Measurements from ENCODE around the gene ITGB7.

The ITGB7 gene

DNA sequence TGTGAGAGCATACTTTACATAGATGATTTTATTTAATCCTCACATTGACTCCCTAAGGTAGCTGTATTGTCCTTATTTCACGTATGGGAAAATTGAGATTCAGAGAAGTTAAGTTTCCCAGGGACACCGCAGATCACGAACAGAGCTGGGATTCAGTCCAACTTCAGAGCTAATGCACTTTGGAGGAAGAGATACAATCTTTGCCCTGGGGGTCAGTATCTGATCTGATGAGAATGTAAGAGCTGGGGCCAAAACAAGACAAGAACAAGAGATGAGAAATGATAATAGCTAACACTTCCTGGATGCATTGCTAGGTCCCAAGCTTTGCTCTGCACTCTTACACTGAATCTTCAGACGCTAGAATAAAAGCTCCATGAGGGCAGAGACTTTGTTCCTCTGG, 20.3 kb downstream of the ITGB7 start:
- TF ChIP-seq FOXP2 (optimal IDR thresholded peaks at IDR 0.05; ENCODE audit: borderline replicate concordance, extremely low read depth, extremely low read length, insufficient read depth) = no peak
- no peak for TF ChIP-seq TAF1 (IDR thresholded peaks at IDR 0.05; ENCODE audit: borderline replicate concordance, insufficient read depth, low read length)
- no peak for TF ChIP-seq SIN3A (IDR thresholded peaks at IDR 0.05; ENCODE audit: borderline replicate concordance, insufficient read depth, low read length)
- TF ChIP-seq POLR2AphosphoS5 (IDR thresholded peaks at IDR 0.05; ENCODE audit: low read depth, low read length) = no peak
- no peak for TF ChIP-seq REST (IDR thresholded peaks at IDR 0.05; ENCODE audit: insufficient read depth in 1 of 2, low read depth in 2 of 2, low read length in 2 of 2)

- TF ChIP-seq SIN3A (IDR thresholded peaks at IDR 0.05; ENCODE audit: borderline replicate concordance, insufficient read depth, low read length) (no peak), POLR2AphosphoS5 (IDR thresholded peaks at IDR 0.05; ENCODE audit: low read depth, low read length) (no peak), TAF1 (IDR thresholded peaks at IDR 0.05; ENCODE audit: borderline replicate concordance, insufficient read depth, low read length) (no peak), REST (IDR thresholded peaks at IDR 0.05; ENCODE audit: insufficient read depth in 1 of 2, low read depth in 2 of 2, low read length in 2 of 2) (no peak), FOXP2 (optimal IDR thresholded peaks at IDR 0.05; ENCODE audit: borderline replicate concordance, extremely low read depth, extremely low read length, insufficient read depth) (no peak)
These were observed 21.4 kb downstream of the ITGB7 start for GRCh38 chr12:53185582-53186153.

DNA sequence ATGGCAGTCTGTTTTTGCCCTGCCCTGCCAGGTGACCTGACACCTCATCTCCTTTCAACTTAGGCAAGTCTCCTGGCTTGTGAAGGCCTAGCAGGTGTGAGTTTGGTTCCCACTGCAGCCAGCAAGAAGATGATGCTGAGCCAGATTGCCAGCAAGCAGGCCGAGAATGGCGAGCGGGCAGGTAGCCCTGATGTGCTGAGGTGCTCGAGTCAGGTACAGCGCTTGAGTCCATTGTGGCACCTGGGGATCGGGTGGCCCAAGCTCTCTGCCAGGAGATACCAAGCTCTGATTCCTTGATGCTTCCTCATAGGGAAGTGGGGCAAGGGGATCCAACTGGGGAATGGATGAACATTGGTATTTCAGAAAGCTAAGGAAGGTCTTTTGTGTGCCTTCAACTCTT, 22.2 kb downstream of the ITGB7 start:
- no peak for TF ChIP-seq REST (IDR thresholded peaks at IDR 0.05; ENCODE audit: insufficient read depth in 1 of 2, low read depth in 2 of 2, low read length in 2 of 2)
- TF ChIP-seq TAF1 (IDR thresholded peaks at IDR 0.05; ENCODE audit: borderline replicate concordance, insufficient read depth, low read length) = no peak
- TF ChIP-seq SIN3A (IDR thresholded peaks at IDR 0.05; ENCODE audit: borderline replicate concordance, insufficient read depth, low read length) = no peak
- no peak for TF ChIP-seq FOXP2 (optimal IDR thresholded peaks at IDR 0.05; ENCODE audit: borderline replicate concordance, extremely low read depth, extremely low read length, insufficient read depth)
- TF ChIP-seq POLR2AphosphoS5 (IDR thresholded peaks at IDR 0.05; ENCODE audit: low read depth, low read length) = no peak

- TF ChIP-seq SIN3A (IDR thresholded peaks at IDR 0.05; ENCODE audit: borderline replicate concordance, insufficient read depth, low read length) = no peak
- no peak for TF ChIP-seq POLR2AphosphoS5 (IDR thresholded peaks at IDR 0.05; ENCODE audit: low read depth, low read length)
- TF ChIP-seq REST (IDR thresholded peaks at IDR 0.05; ENCODE audit: insufficient read depth in 1 of 2, low read depth in 2 of 2, low read length in 2 of 2) = no peak
- TF ChIP-seq FOXP2 (optimal IDR thresholded peaks at IDR 0.05; ENCODE audit: borderline replicate concordance, extremely low read depth, extremely low read length, insufficient read depth) = no peak
- TF ChIP-seq TAF1 (IDR thresholded peaks at IDR 0.05; ENCODE audit: borderline replicate concordance, insufficient read depth, low read length) = no peak
These were observed 24.1 kb downstream of the ITGB7 start for GRCh38 chr12:53182903-53183302.

Measured in PFSK-1 (cell line).